ENCODE measurements around the gene UAP1.

- TF ChIP-seq CTCF (IDR thresholded peaks at IDR 0.05) (no peak), POLR2A (IDR thresholded peaks at IDR 0.05) (no peak)
Measured at GRCh38 chr1:162587761-162588260, 26.3 kb downstream of the UAP1 start.

Data from transverse colon (tissue), 3 donors.